ENCODE data around the gene EEPD1. TPM values are rescaled to one million over a fixed set of nuclear protein-coding genes. Genes with fewer than 3 reads are reported as not detected.

Gene EEPD1
- total and polyA plus RNA-seq, 10 donors = 7.7 to 23.4 (median 14.6) TPM

GRCh38 chr7:36201122-36201723 is 48.2 kb downstream of the EEPD1 start:
- Histone ChIP-seq H3K27me3 (replicated peaks in 1 of 7) (no peaks in the 10 kb centered on the region), H3K36me3 (no peaks in the 10 kb centered on the region), H3K4me3 (no peak overlapping the region), H3K9me3 (no peaks in the 10 kb centered on the region), H3K27ac (no peak overlapping the region), H3K4me1 (peaks cover 9 to 34% (median 22%) of the 10 kb centered on the region in 6 donors)
- intact Hi-C loops (cut with DNase I; ENCODE audit: low total_unique reads) = no loop called here
- 79 to 87% (median 85%) methylated on average over 5 of the region's 5 CpGs for whole genome bisulfite sequencing, 5 donors
- TF ChIP-seq CTCF (IDR thresholded peaks at IDR 0.05 in 8 of 11, conservative IDR thresholded peaks at IDR 0.05 in 3 of 11) = no peak
- TF ChIP-seq POLR2A (IDR thresholded peaks at IDR 0.05) = no peak
- TF ChIP-seq POLR2AphosphoS5 (IDR thresholded peaks at IDR 0.05) = no peak
- DNase-seq = no peak

- TF ChIP-seq POLR2AphosphoS5 (IDR thresholded peaks at IDR 0.05) = peak in 1 of 3 donors; percentile 27
- TF ChIP-seq POLR2A (IDR thresholded peaks at IDR 0.05) = no peak
- peak overlapping the region in 3 of 8 donors; percentile 16 to 56 (median 17) for H3K27ac ChIP-seq
These were observed 49.3 kb downstream of the EEPD1 start for GRCh38 chr7:36202398-36202797.

GRCh38 chr7:36203071-36203790 is 50.2 kb downstream of the EEPD1 start:
- H3K27ac ChIP-seq = peak overlapping the region in 2 of 8 donors; percentile 16 to 56
- intact Hi-C loops (cut with DNase I; ENCODE audit: low total_unique reads) = no loop called here
- no peak overlapping the region for H3K4me3 ChIP-seq
- H3K27me3 ChIP-seq (replicated peaks in 1 of 7) = no peaks in the 10 kb centered on the region
- TF ChIP-seq POLR2A (IDR thresholded peaks at IDR 0.05) (no peak), POLR2AphosphoS5 (IDR thresholded peaks at IDR 0.05) (no peak), CTCF (IDR thresholded peaks at IDR 0.05 in 8 of 11, conservative IDR thresholded peaks at IDR 0.05 in 3 of 11) (no peak)
- WGBS, 5 donors = 28 to 35% (median 31%) methylated on average over 8 of the region's 8 CpGs
- peaks cover 9 to 50% (median 34%) of the 10 kb centered on the region in 6 donors for H3K4me1 ChIP-seq
- no peaks in the 10 kb centered on the region for H3K9me3 ChIP-seq
- no peak for DNase-seq
- no peaks in the 10 kb centered on the region for H3K36me3 ChIP-seq

More at GRCh38 chr7:36202398-36202797, 49.3 kb downstream of the EEPD1 start:
- intact Hi-C loops (cut with DNase I; ENCODE audit: low total_unique reads) = no loop called here
- peaks cover 9 to 42% (median 27%) of the 10 kb centered on the region in 6 donors for H3K4me1 ChIP-seq
- no peaks in the 10 kb centered on the region for H3K36me3 ChIP-seq
- 40 to 62% (median 43%) methylated on average over 9 of the region's 9 CpGs for WGBS, 5 donors
- H3K27me3 ChIP-seq (replicated peaks in 1 of 7) = no peaks in the 10 kb centered on the region
- no peaks in the 10 kb centered on the region for H3K9me3 ChIP-seq
- DNase-seq = no peak
- no peak overlapping the region for H3K4me3 ChIP-seq

GRCh38 chr7:36204044-36204663 is 51.1 kb downstream of the EEPD1 start:
- intact Hi-C loops (cut with DNase I; ENCODE audit: low total_unique reads) = no loop called here
- Histone ChIP-seq H3K4me3 (no peak overlapping the region), H3K27me3 (replicated peaks in 1 of 7) (no peaks in the 10 kb centered on the region), H3K27ac (no peak overlapping the region), H3K9me3 (no peaks in the 10 kb centered on the region), H3K4me1 (peaks cover 9 to 59% (median 39%) of the 10 kb centered on the region in 6 donors), H3K36me3 (no peaks in the 10 kb centered on the region)
- no peak for DNase-seq
- 78 to 92% (median 83%) methylated on average over 5 of the region's 5 CpGs for WGBS, 5 donors
- no peak for TF ChIP-seq POLR2AphosphoS5 (IDR thresholded peaks at IDR 0.05)
- TF ChIP-seq POLR2A (IDR thresholded peaks at IDR 0.05) = no peak
- TF ChIP-seq CTCF (IDR thresholded peaks at IDR 0.05 in 8 of 11, conservative IDR thresholded peaks at IDR 0.05 in 3 of 11) = no peak

All from spleen (tissue), 11 donors.